ENCODE measurements around the gene FGF18.

Gene FGF18

DNA sequence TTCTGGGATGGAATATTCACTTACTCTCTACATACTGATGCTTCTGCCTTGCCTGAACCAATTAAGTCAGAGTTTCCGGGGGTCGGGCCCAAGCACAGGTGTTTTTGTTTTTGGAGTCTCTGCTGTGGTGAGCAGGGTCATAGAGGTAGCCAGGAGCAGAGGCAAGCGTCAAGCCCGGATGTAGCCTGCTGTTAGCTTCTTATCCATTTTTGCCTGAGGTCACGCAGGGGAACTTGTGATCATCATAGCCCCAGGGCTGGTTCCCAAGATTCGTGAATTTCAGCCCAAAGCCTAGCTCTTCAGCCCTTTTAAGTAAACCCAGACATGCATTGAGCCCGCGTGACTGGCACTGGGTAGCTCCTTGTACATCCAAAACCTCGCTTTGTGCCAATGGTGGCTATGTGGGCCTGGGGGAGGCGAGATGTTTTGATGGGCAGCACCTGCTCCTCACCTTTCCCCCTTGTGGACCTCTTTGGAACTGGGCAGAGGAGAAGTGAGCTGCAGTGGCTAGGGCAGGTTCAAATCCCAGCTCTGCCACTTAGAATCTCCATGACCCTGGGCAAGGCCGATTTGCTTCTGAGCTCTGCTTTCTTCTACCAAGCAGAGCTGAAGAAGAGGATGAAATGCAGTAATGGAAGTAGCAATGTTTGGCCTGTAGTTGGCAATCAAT lies 33.7 kb downstream of the FGF18 start:
- TF ChIP-seq CTCF (IDR thresholded peaks at IDR 0.05; ENCODE audit: low read depth, low read length), result no peak
- DNase-seq (ENCODE audit: low read depth in 2 of 2), result no peak
- no peak overlapping the region for H3K4me3 ChIP-seq (replicated peaks in 1 of 2; ENCODE audit: low read depth in 2 of 2, low read length in 2 of 2)

- TF ChIP-seq CTCF (IDR thresholded peaks at IDR 0.05; ENCODE audit: low read depth, low read length), result no peak
- no peak overlapping the region for H3K4me3 ChIP-seq (replicated peaks in 1 of 2; ENCODE audit: low read depth in 2 of 2, low read length in 2 of 2)
- DNase-seq (ENCODE audit: low read depth in 2 of 2), result no peak
Observed at GRCh38 chr5:171453988-171454387, 34.5 kb downstream of the FGF18 start.

- TF ChIP-seq CTCF (IDR thresholded peaks at IDR 0.05; ENCODE audit: low read depth, low read length), result no peak
- H3K4me3 ChIP-seq (replicated peaks in 1 of 2; ENCODE audit: low read depth in 2 of 2, low read length in 2 of 2), result no peak overlapping the region
- no peak for DNase-seq (ENCODE audit: low read depth in 2 of 2)
Observed at GRCh38 chr5:171454549-171454948, 35.1 kb downstream of the FGF18 start.

DNA sequence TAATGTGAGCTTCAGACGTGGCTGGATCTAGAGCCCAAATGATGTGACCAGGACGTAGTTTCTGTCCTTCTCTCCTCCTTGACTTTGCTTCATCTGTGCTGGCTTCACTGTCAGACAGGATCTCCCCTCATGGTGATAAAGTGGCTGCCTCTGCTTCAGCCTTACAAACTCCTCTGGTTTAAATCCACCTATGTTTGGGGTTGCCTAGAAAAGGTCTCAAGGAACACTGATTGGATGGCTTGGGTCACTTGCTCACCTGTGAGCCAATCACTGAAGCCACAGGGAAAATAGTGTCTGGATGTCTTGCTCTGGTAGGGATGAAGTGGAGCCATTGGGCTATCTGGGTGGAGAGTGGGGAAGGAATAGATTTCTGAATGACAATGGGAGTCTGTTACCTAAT lies 36.1 kb downstream of the FGF18 start:
- no peak overlapping the region for H3K4me3 ChIP-seq (replicated peaks in 1 of 2; ENCODE audit: low read depth in 2 of 2, low read length in 2 of 2)
- DNase-seq (ENCODE audit: low read depth in 2 of 2), result no peak
- no peak for TF ChIP-seq CTCF (IDR thresholded peaks at IDR 0.05; ENCODE audit: low read depth, low read length)

- TF ChIP-seq CTCF (IDR thresholded peaks at IDR 0.05; ENCODE audit: low read depth, low read length), result no peak
- no peak overlapping the region for H3K4me3 ChIP-seq (replicated peaks in 1 of 2; ENCODE audit: low read depth in 2 of 2, low read length in 2 of 2)
- no peak for DNase-seq (ENCODE audit: low read depth in 2 of 2)
Observed at GRCh38 chr5:171457208-171457981, 37.9 kb downstream of the FGF18 start.

- TF ChIP-seq CTCF (IDR thresholded peaks at IDR 0.05; ENCODE audit: low read depth, low read length), result no peak
- DNase-seq (ENCODE audit: low read depth in 2 of 2), result no peak
- no peak overlapping the region for H3K4me3 ChIP-seq (replicated peaks in 1 of 2; ENCODE audit: low read depth in 2 of 2, low read length in 2 of 2)
Observed at GRCh38 chr5:171459839-171460238, 40.4 kb downstream of the FGF18 start.

Measured in cardiac fibroblast (primary cell).